NCI-H1105 (cell line): ENCODE results near the gene DKK3.

ENCODE experiments used
- DNase-seq: peaks from one replicate; lab custom pipeline; 2025; lab: John Stamatoyannopoulos, UW

DKK3 gene

GRCh38 chr11:12029738-12030363 is 21.4 kb upstream of the DKK3 start:
- no peak for DNase-seq

- no peak for DNase-seq
Observed at GRCh38 chr11:12029119-12029518, 20.7 kb upstream of the DKK3 start.

GRCh38 chr11:12028303-12028702 is 19.9 kb upstream of the DKK3 start:
- DNase-seq = no peak

- DNase-seq = no peak
Observed at GRCh38 chr11:12026331-12027211, 18.1 kb upstream of the DKK3 start.

- DNase-seq = no peak
Observed at GRCh38 chr11:12024254-12024926, 16.0 kb upstream of the DKK3 start.

GRCh38 chr11:12023015-12023414 is 14.6 kb upstream of the DKK3 start:
- no peak for DNase-seq

GRCh38 chr11:12020546-12020945 is 12.1 kb upstream of the DKK3 start:
- DNase-seq = no peak

- DNase-seq = no peak
Observed at GRCh38 chr11:12019866-12020416, 11.5 kb upstream of the DKK3 start.

GRCh38 chr11:12019337-12019736 is 10.9 kb upstream of the DKK3 start:
- DNase-seq = no peak

GRCh38 chr11:12017865-12018453 is 9.5 kb upstream of the DKK3 start:
- no peak for DNase-seq

- DNase-seq = no peak
Observed at GRCh38 chr11:12017243-12017678, 8.8 kb upstream of the DKK3 start.

- no peak for DNase-seq
Observed at GRCh38 chr11:12016246-12016645, 7.8 kb upstream of the DKK3 start.

GRCh38 chr11:12015486-12015885 is 7.1 kb upstream of the DKK3 start:
- no peak for DNase-seq

GRCh38 chr11:12013781-12014180 is 5.4 kb upstream of the DKK3 start:
- no peak for DNase-seq

- DNase-seq = no peak
Observed at GRCh38 chr11:12009617-12010321, 1.3 kb upstream of the DKK3 start.

- no peak for DNase-seq
Observed at GRCh38 chr11:12008790-12009616, 577 bp upstream of the DKK3 start.

GRCh38 chr11:12007230-12007593 is 1.2 kb downstream of the DKK3 start:
- DNase-seq = no peak

- DNase-seq = no peak
Observed at GRCh38 chr11:12006552-12007229, 1.7 kb downstream of the DKK3 start.

- DNase-seq = no peak
Observed at GRCh38 chr11:12005476-12005875, 3.0 kb downstream of the DKK3 start.

GRCh38 chr11:12005061-12005460 is 3.4 kb downstream of the DKK3 start:
- no peak for DNase-seq
